H7 (cell line): ENCODE data around the gene RNF14. TPM values are rescaled to one million over a fixed set of nuclear protein-coding genes. Genes with fewer than 3 reads are reported as not detected.

Experiments
- DNase-seq: peaks from one replicate; pipeline ENCODE4 v3.0.0; 2012
- H3K27me3 ChIP-seq: 2 replicates; pipeline ENCODE4 v1.6.0; 2011; ENCODE audit warnings: mild to moderate bottlenecking, low read length; ENCODE audit not compliant: control insufficient read depth, insufficient read depth
- H3K36me3 ChIP-seq: replicated peaks from 2 replicates; pipeline ENCODE4 v1.5.1; 2011; ENCODE audit warnings: low read length; ENCODE audit not compliant: control insufficient read depth, insufficient read depth
- H3K4me3 ChIP-seq: 2 replicates; pipeline ENCODE4 v1.5.1; 2011; ENCODE audit warnings: low read depth, mild to moderate bottlenecking, control low read depth, low read length, moderate library complexity; ENCODE audit not compliant: insufficient read depth
- total RNA-seq: library from RNA; depleted of rRNA; stranded (reverse); fragments of >200 nt; shearing (Covaris generic); gene quantifications from 2 replicates; pipeline ENCODE4 v1.2.3, GENCODE V29; 2014

RNF14 gene
- total RNA-seq, 1 experiment from 2014 or later: 52.3 TPM

DNA sequence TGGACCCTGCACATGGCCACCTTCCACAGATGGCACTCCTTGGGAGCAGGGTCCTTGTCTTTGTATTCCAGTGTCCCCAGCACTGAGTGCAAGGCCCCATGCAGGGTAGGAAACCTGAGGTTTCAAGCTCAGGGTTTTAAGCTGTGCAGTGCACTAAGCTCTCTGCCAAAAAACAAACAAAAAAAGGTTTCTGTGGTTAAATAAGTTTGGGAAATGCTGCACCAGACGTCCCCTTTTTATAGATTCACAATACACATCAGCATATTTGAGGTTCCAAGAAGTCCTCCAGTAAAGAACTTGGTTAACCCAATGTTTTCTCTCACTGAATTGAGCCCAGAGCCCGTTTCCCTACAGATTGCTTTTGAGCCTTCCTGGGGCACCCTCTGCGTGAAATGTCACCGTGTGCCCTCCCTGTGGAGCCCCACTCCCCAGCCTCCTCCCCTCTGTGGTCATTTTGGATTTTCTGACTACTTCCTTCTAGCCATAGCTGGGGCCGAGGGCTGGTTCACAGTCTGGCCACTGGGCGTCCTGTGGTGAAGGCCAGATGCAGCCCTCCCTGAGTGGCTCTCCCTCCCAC is 28.1 kb upstream of the RNF14 start:
- no peaks in the 10 kb centered on the region for H3K27me3 ChIP-seq
- peaks cover 21% of the 10 kb centered on the region for H3K36me3 ChIP-seq
- peak; percentile 58 for DNase-seq
- no peak overlapping the region for H3K4me3 ChIP-seq

DNA sequence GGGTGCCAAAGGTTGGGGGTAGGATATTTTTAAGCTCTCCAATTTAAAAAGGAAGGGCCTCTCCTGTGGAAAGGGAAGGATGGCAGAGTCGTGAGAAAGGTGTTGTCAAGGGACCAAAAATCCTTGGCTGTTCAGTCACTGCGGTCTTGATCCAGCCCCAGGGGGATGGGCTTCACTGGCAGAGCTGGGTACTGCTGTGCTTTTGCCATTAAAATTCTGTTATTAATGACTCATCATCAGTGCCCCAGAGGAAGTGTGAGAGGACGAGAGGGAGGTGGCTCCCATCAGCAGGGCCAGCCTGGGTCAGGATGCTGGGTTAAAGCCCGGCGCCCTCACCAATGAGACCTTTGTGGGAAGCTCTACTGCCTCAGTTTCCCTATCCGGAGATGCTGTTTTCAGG is 27.6 kb upstream of the RNF14 start:
- Histone ChIP-seq H3K27me3 (no peaks in the 10 kb centered on the region), H3K36me3 (peaks cover 18% of the 10 kb centered on the region), H3K4me3 (no peak overlapping the region)
- no peak for DNase-seq

DNA sequence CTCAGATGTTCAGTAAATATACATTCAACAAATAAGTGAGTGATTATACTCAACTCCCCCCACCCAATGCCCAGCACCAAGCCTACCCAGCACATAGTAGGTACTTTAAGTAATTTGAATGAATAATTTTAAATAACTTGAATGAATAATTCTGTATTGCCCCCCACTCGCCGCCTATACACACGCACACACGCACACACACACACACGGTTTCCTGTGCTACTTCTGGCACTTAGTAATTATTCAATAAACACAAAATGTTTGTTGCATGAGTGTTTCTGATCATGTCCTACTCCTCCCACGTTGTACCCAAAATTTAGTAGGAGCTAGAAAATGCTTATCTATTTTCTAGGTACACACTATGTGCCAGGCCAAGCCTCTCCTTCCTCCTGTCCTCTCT is 27.1 kb upstream of the RNF14 start:
- Histone ChIP-seq H3K4me3 (no peak overlapping the region), H3K27me3 (no peaks in the 10 kb centered on the region), H3K36me3 (peaks cover 17% of the 10 kb centered on the region)
- no peak for DNase-seq

DNA sequence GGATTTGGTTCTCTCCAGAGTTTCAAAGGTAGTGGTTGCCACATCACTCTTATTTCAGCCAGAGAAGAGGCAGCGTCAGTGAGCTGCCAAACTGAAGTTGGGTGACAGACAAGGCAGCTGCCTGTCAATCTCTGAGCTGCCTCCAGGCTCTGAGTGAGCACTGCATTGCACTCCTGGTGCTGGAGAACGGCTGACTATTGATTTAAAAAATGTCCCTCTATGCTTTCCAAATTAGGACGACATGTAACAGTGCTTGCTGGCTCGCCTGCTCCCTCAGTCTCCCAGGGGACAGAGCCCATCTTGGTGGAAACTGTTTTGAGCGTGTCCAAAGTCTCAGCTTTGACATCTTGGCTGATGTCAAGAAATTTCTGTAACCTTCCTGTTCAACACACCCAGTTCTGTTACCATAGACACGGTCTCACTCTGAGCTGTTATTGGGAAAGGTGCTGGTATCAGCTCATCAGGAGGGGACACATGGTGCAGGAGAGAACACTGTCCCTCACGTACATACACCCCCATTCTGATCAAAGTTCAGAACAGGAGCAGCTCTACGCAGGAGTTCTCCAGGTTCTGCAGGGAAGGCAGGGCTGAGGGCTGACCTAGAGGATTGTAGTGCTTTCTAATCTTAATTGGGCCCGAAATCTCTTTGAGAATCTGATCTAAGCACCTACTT is 26.6 kb upstream of the RNF14 start:
- Histone ChIP-seq H3K27me3 (no peaks in the 10 kb centered on the region), H3K36me3 (peaks cover 12% of the 10 kb centered on the region), H3K4me3 (no peak overlapping the region)
- no peak for DNase-seq

DNA sequence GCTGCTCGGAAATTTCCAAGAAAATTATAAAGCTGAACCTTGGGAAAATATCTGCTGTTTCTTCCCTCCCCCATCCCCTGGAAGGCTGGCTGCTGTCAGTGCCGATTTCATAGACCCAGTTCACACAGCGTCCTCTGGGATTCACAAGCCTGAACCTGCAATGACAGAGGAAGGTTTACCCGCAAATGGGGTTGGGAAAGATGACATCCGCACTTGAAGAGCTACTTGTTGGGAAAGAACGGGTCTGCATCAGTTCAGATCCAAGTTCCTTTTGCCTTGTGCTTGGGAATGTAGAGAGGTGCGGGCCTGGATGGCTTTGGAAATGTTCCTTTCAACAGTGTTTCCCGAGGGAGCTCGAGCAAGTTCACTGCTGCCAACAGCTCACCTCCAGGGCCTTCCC is 24.8 kb upstream of the RNF14 start:
- DNase-seq: no peak
- H3K4me3 ChIP-seq: no peak overlapping the region
- peaks cover 4% of the 10 kb centered on the region for H3K36me3 ChIP-seq
- no peaks in the 10 kb centered on the region for H3K27me3 ChIP-seq

DNA sequence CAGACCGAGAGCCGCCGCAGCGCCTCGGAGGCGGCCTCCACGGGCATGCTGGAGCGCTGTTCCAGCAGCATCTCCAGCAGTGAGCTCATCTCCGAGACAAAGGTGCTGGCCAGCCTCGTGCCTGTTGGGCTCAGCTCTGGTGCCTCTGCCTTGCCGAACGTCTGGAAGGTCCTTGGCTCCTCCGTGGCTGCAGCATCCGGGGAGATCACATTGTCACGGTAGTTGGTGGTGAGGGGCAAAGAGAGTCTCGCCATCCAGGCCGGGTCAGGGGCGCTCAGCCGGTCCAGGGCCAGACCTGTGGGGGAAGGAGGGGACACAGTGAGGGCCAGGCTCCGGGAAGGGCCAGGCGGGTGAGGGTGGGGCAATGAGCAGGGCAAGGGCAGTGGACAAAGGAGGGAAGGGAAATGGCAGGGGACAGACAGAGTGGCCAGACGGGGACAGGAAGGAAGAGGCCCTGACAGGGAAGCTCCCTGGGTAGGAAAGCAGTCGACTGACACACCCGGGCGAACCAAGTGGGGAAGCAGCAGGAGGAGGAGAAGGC is 23.3 kb upstream of the RNF14 start:
- no peaks in the 10 kb centered on the region for H3K36me3 ChIP-seq
- no peaks in the 10 kb centered on the region for H3K27me3 ChIP-seq
- DNase-seq: peak; percentile 81
- H3K4me3 ChIP-seq: no peak overlapping the region

DNA sequence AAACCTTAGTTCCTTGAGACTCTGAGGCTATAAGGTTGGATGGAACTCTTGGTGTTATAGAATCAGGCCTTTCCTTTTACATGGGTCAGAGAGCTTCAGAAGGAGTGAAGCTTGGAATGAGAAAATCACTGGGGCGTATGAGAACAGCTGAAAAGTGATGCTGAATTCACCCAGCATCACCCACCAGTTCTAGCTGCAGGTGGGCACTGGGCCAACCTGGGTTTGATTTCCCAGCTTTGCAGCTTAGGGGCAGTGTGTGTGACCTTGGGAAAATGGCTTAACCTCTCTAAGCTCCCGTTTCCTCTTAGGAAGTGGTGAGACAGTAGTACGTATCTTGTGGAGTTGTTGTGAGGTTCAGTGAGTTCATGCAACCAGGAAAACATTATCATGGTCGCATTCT is 21.6 kb upstream of the RNF14 start:
- DNase-seq: no peak
- H3K4me3 ChIP-seq: no peak overlapping the region
- H3K27me3 ChIP-seq: no peaks in the 10 kb centered on the region
- H3K36me3 ChIP-seq: no peaks in the 10 kb centered on the region

DNA sequence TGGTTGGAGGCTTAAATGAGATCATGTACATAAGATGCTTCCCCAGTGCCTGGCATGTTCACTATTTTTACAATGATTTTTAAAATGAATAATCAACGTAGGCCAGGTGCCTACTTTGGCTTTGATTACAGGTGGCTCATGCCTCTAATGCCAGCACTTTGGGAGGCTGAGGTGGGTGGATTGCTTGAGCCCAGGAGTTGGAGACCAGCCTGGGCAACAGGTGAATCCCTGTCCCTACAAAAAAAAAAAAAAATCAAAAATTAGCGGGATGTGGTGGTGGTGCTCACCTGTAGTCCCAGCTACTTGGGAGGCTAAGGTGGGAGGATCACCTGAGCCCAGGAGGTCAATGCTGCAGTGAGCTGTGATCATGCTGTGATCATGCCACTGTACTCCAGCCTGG is 20.1 kb upstream of the RNF14 start:
- Histone ChIP-seq H3K36me3 (no peaks in the 10 kb centered on the region), H3K27me3 (no peaks in the 10 kb centered on the region), H3K4me3 (no peak overlapping the region)
- no peak for DNase-seq

DNA sequence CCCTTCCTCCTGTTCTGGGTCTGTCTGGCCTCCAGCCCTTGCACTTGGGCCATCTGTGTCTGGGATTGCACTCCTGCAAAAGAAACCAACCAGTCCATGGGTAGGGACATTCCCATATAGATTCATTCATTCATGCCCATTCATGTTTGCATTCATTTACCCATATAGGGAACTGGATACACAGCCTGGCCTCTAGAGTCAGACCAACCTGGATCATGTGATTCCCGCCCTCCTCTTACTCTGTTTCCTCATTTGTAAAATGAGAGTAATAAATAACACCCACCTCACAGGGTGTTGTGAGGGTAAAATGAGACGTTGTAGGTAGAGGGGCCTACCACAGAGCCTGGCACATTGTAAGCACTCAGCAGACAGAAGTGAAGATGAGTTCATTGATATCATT is 19.4 kb upstream of the RNF14 start:
- DNase-seq: no peak
- Histone ChIP-seq H3K4me3 (no peak overlapping the region), H3K27me3 (no peaks in the 10 kb centered on the region), H3K36me3 (no peaks in the 10 kb centered on the region)

DNA sequence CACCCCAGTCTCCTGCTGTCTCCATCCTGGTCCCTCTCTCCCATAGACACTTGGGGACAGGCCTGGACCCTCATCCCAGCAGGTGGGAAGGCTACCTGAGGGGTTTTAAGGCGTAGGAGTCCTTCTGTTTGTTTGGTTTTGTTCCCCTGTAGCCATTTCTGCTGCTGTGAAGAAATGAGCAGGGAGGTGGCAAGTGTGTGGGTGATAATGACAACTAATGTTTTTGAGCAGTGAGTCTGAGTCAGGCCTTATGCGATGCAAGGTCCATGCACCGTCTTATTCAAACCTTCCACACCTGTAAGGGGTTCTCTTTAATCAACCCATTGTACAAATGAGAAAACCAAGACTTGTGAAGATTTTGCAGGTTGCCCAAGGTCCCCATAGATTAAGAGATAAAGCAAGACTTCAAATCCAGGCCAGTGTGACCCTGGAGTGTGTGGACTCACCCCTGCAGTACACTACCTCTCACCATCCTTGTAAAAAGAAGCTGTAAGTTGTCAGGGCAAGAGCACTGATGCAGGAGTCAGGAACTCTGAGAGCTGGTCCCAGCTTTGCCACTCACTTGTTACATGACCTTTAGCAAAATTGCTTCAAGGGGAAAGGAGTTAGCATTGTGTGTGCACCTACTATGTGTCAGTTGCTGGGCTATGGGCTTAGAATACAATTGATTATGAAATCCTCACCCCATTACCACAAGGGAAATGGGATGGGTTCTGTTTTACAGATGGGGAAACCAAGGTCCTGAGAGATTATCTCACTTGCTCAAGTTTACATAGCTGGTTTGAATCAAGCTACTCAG is 18.5 kb upstream of the RNF14 start:
- DNase-seq: no peak
- H3K4me3 ChIP-seq: no peak overlapping the region
- no peaks in the 10 kb centered on the region for H3K36me3 ChIP-seq
- no peaks in the 10 kb centered on the region for H3K27me3 ChIP-seq

DNA sequence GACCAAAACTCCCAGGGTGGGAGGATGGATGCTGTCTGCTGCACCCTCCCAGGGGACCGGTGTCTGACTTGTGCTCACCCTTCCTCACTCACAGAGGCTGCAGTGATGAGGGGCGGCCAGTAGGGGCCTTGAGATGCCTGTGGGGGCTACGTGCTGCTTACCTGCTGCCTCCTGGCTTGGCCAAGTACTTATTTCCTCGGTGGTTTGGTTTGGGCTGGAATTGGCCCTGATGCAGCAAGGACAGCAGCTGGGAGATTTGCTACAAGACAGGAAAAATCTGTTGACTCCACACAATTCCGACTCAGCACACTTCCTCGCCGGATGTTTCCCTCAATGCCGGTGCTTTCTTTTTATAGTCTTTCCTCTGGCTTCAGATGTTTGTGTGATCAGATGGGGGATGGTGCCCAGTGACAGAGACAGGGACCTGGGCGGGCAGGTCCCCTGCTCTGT is 17.5 kb upstream of the RNF14 start:
- no peak overlapping the region for H3K4me3 ChIP-seq
- H3K36me3 ChIP-seq: no peaks in the 10 kb centered on the region
- DNase-seq: peak; percentile 90
- no peaks in the 10 kb centered on the region for H3K27me3 ChIP-seq

DNA sequence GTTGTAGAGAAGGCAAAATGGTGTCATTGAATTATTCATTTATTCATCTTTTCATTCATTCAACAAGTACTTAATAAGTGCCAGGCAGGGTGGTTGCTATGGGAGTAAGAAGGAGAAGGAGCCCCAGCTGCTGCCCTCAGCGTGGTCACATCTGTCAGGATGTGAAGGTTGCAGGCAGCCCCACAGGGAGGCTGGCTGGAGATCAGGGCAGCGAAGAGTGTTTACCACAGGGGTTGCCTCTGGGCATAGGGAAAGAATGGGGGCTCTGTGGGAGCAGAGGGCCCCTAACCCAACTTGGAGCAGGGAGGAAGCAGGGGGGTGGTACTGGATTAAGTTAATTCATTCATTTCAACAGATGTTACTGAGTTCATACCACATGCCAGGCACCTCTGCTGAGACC is 16.9 kb upstream of the RNF14 start:
- DNase-seq: peak; percentile 10
- Histone ChIP-seq H3K27me3 (no peaks in the 10 kb centered on the region), H3K36me3 (no peaks in the 10 kb centered on the region), H3K4me3 (no peak overlapping the region)

DNA sequence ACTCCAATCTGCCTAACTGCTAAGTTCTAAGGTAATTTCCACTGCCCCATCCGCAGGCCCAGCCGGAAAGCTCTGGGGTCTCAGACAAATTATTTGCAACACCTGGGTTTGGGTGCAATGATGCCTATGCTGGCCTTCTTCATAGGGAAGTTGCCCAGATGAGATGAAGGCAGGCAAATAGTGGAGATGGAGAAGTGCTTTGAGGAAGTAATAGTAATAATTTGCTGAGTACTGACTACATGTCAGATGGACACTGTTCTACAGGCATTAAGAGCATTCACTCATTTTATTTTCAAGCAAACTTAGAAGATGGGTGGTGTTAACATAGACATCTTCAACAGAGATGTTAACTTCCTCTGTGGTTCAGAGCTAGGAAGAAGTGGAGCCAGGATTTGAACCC is 14.7 kb upstream of the RNF14 start:
- Histone ChIP-seq H3K27me3 (no peaks in the 10 kb centered on the region), H3K36me3 (no peaks in the 10 kb centered on the region), H3K4me3 (no peak overlapping the region)
- DNase-seq: no peak

DNA sequence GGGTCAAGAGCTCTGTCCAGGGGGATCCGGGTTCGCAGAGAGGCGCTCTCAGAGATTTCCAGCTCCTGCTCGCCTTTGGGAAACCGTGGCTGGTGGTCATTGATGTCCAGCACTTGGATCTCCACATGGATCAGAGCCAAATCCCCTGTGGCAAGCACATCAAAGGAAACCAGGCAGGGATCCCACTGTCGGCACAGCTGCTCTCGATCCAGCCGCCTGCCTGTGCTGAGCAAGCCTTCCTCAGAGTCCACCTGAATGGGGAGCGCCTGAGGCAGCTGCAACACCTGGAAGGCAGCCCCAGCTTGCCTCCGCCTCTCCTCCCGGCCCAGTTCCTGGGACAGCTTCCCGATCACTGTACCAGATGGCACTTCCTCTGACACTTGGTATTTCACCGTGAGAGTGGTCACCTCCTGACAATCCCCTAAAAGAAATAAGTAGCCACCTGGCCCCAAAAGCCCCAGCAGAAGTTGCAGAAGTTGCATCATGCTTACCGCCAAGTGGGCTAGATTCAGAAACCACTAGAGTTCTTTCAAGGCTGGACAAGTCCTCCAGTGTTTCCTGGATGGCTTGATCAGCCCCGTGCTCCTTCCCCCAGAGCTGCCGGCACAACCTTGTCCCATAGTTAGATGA is 11.4 kb upstream of the RNF14 start:
- Histone ChIP-seq H3K4me3 (no peak overlapping the region), H3K36me3 (no peaks in the 10 kb centered on the region), H3K27me3 (no peaks in the 10 kb centered on the region)
- peak; percentile 49 for DNase-seq
